B cell (primary cell): ENCODE data around the gene ADAMTS17.

Source experiments
- EZH2 ChIP-seq: IDR thresholded peaks from 2 replicates; pipeline ENCODE4 v1.6.1; 2012; ENCODE audit warnings: borderline replicate concordance, low read depth, mild to moderate bottlenecking, moderate library complexity, low read length; ENCODE audit not compliant: insufficient read depth, poor library complexity, severe bottlenecking
- TF ChIP-seq, protein P1 (sequence below): fragments of 200-600 bp; IDR thresholded peaks from one replicate; pipeline ENCODE4 v1.8.0; 2022; ENCODE audit warnings: antibody characterized with exemption, mild to moderate bottlenecking

DNA sequence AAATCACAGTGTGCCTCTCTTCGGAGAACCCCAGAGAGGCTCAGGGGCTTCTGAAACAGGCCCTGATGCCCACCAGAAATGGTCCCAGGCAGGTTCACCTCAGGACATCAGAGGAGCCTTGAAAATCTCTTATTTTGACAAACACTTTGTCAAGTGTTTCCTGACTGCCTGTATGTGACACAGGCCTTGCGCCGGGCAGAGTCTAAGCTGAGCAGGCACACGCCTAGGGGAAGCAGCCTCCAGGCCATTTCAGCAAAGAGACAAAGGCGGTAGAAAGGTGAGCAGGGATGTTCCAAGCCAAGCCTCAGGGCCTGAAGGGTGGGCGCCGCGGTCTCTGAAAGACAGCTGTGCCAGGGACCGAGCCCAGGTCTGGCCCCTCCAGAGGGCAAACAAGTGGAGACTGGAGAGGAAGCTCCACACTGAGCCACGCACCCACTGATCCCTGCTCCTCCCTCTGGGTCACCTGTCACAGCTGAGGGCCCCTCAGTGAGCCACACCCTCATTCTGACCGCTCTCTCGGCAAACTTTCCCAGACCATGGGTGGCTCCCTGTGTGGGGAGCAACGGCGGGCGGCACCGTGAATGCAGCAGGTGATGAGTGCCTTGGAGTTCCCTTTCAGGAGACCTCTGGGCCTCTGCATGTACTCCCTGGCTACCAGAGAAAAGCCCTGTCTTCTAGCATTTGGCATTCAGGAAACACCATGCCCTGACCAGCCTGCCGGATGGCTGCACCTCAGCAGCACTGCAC, 136.1 kb downstream of the ADAMTS17 start:
- TF ChIP-seq, protein P1, sequence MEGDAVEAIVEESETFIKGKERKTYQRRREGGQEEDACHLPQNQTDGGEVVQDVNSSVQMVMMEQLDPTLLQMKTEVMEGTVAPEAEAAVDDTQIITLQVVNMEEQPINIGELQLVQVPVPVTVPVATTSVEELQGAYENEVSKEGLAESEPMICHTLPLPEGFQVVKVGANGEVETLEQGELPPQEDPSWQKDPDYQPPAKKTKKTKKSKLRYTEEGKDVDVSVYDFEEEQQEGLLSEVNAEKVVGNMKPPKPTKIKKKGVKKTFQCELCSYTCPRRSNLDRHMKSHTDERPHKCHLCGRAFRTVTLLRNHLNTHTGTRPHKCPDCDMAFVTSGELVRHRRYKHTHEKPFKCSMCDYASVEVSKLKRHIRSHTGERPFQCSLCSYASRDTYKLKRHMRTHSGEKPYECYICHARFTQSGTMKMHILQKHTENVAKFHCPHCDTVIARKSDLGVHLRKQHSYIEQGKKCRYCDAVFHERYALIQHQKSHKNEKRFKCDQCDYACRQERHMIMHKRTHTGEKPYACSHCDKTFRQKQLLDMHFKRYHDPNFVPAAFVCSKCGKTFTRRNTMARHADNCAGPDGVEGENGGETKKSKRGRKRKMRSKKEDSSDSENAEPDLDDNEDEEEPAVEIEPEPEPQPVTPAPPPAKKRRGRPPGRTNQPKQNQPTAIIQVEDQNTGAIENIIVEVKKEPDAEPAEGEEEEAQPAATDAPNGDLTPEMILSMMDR: no peak
- TF ChIP-seq EZH2: no peak
